ENCODE measurements around the gene GNAT2. TPM values are rescaled to one million over a fixed set of nuclear protein-coding genes. Genes with fewer than 3 reads are reported as not detected.

Gene GNAT2
- total and polyA plus RNA-seq, 7 donors = 0.10 TPM; not detected in 6

DNA sequence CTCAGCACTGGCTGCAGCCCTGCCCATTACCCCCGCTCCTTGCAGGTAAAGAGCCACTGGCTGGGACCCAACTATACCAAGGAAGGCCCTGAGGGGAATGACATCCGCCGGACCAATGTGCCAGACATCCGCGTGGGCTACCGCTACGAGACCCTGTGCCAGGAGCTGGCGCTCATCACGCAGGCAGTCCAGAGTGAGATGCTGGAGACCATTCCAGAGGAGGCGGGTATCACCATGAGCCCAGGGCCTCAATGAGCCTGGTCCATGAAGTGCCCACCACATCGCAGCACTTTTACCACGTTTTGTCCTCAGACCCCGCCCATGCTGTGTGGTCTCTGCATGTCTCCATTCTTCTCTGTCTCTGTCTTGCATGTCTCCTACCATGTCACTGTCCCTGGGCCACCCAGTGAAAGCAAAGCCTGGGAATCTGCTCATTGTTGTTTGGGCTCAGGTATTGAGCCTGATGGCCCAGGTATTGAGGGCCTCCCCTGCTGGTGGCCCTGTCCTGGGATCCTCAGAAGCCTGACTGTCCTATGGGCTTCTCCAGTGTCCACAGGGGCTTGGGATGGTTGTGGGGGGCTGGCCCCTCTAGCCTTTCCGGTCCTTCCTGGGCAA is 11.6 kb upstream of the GNAT2 start:
- intact Hi-C loops (cut with DNase I) = no loop called here
- no peak overlapping the region for H3K27ac ChIP-seq
- H3K4me3 ChIP-seq = no peak overlapping the region
- no peak for DNase-seq
- peaks cover 13 to 50% (median 31%) of the 10 kb centered on the region in 4 donors for H3K36me3 ChIP-seq
- H3K4me1 ChIP-seq = peaks cover 0 to 12% (median 9%) of the 10 kb centered on the region in 4 donors
- H3K27me3 ChIP-seq = no peaks in the 10 kb centered on the region
- TF ChIP-seq POLR2A (IDR thresholded peaks at IDR 0.05) = no peak
- TF ChIP-seq POLR2AphosphoS5 (IDR thresholded peaks at IDR 0.05) = no peak
- TF ChIP-seq, protein P1, sequence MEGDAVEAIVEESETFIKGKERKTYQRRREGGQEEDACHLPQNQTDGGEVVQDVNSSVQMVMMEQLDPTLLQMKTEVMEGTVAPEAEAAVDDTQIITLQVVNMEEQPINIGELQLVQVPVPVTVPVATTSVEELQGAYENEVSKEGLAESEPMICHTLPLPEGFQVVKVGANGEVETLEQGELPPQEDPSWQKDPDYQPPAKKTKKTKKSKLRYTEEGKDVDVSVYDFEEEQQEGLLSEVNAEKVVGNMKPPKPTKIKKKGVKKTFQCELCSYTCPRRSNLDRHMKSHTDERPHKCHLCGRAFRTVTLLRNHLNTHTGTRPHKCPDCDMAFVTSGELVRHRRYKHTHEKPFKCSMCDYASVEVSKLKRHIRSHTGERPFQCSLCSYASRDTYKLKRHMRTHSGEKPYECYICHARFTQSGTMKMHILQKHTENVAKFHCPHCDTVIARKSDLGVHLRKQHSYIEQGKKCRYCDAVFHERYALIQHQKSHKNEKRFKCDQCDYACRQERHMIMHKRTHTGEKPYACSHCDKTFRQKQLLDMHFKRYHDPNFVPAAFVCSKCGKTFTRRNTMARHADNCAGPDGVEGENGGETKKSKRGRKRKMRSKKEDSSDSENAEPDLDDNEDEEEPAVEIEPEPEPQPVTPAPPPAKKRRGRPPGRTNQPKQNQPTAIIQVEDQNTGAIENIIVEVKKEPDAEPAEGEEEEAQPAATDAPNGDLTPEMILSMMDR (IDR thresholded peaks at IDR 0.05) = no peak
- H3K9me3 ChIP-seq = no peaks in the 10 kb centered on the region
- 96 to 97% methylated on average over 14 of the region's 14 CpGs for WGBS, 2 donors

DNA sequence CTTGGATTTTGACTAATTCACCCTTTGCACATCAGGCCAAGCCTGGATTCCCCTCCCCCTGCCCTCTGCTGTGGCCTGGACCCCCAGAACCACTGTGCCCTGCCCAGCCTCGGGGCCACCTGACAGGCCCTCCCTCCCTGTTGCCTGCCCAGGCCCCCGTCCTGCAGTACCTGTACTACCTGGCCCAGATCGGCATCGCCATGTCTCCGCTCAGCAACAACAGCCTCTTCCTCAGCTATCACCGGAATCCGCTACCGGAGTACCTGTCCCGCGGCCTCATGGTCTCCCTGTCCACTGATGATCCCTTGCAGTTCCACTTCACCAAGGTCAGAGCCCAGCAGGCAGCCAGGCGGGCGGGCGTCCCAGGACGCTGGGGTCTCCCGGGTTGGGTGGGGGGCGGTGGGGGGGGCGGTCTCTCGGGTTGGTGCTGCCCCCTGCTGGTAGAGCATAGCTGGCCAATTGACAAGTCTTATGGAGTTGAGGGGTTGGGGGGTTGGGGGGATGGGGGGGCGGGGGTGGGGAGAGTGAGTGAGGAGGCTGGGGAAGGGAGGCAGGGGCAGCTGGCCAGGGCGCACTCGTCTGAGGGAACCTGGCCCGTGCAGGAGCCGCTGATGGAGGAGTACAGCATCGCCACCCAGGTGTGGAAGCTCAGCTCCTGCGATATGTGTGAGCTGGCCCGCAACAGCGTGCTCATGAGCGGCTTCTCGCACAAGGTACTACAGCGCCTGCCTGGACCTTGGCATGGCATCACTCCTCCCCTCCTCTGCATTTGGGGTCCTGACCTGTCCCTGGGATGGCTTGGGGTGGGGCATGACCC is 10.9 kb upstream of the GNAT2 start:
- 81 to 82% methylated on average over 30 of the region's 30 CpGs for WGBS, 2 donors
- intact Hi-C loops (cut with DNase I) = no loop called here
- Histone ChIP-seq H3K27me3 (no peaks in the 10 kb centered on the region), H3K4me3 (no peak overlapping the region), H3K27ac (no peak overlapping the region), H3K9me3 (no peaks in the 10 kb centered on the region), H3K4me1 (peaks cover 0 to 10% (median 3%) of the 10 kb centered on the region in 4 donors), H3K36me3 (peaks cover 13 to 50% (median 31%) of the 10 kb centered on the region in 4 donors)
- DNase-seq = no peak
- TF ChIP-seq EP300 (IDR thresholded peaks at IDR 0.05) (no peak), POLR2A (IDR thresholded peaks at IDR 0.05) (no peak)
- TF ChIP-seq, protein P1 (IDR thresholded peaks at IDR 0.05) = peak in 1 of 4 experiments; percentile 43

DNA sequence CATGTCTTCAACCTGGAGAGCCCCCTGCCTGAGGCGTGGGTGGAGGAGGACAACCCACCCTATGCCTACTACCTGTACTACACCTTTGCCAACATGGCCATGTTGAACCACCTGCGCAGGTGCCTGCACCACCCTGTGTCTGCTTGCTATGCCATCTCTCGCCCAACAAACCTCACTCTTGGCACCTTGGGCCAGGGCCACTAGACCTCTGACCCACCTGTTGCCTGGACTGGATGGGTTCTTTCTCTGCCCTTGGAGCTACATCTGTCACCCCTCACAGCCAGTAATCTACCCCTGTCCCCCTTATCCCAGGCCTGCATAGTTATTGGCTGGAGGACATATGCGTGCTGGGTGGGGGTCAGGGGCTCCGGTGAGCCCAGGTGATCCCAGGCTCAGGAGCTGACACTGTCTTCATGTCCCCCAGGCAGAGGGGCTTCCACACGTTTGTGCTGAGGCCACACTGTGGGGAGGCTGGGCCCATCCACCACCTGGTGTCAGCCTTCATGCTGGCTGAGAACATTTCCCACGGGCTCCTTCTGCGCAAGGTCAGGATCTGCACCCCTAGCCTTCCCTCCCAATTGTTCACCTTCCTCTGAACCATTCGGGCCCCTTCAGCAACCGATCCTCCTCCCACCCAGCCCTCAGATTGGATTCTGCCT is 10.1 kb upstream of the GNAT2 start:
- no peaks in the 10 kb centered on the region for H3K9me3 ChIP-seq
- DNase-seq = no peak
- WGBS, 2 donors = 93 to 95% methylated on average over 10 of the region's 10 CpGs
- peaks cover 13 to 50% (median 31%) of the 10 kb centered on the region in 4 donors for H3K36me3 ChIP-seq
- TF ChIP-seq, protein P1 (IDR thresholded peaks at IDR 0.05) = no peak
- TF ChIP-seq POLR2AphosphoS5 (IDR thresholded peaks at IDR 0.05) = no peak
- TF ChIP-seq POLR2A (IDR thresholded peaks at IDR 0.05) = no peak
- TF ChIP-seq EP300 (IDR thresholded peaks at IDR 0.05) = no peak
- intact Hi-C loops (cut with DNase I) = no loop called here
- no peak overlapping the region for H3K27ac ChIP-seq
- H3K27me3 ChIP-seq = no peaks in the 10 kb centered on the region
- peaks cover 0 to 14% (median 9%) of the 10 kb centered on the region in 4 donors for H3K4me1 ChIP-seq
- no peak overlapping the region for H3K4me3 ChIP-seq

DNA sequence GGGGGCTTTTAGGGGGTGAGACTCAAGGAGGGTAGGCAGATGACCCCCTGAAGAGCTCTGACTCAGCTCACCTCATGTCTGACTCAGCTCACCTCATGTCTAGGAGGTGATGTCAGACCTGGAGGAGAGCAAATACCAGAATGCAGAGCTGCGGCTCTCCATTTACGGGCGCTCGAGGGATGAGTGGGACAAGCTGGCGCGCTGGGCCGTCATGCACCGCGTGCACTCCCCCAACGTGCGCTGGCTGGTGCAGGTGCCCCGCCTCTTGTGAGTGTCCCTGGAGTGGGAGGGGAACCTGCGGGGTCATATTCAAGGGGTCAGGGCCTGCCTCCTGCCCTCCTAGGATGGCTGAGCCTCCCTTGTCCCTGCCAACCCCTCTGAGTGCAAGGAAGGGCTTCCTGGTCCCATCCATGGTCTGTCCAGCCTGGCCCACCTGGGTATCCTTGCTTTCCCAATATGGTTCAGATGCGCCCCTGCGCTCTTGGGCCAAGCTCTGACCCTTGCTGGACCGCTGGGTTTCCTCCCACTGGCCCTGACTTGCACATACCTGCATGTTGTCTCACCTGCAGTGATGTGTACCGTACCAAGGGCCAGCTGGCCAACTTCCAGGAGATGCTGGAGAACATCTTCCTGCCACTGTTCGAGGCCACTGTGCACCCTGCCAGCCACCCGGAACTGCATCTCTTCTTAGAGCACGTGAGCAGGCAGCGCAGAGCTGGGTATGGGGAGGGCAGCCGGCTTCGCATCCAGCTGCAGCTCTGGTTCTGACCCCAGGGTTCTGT is 9.3 kb upstream of the GNAT2 start:
- no peak for DNase-seq
- H3K36me3 ChIP-seq = peaks cover 13 to 50% (median 31%) of the 10 kb centered on the region in 4 donors
- no peak overlapping the region for H3K4me3 ChIP-seq
- intact Hi-C loops (cut with DNase I) = no loop called here
- H3K4me1 ChIP-seq = peaks cover 0 to 21% (median 16%) of the 10 kb centered on the region in 4 donors
- H3K27me3 ChIP-seq = no peaks in the 10 kb centered on the region
- H3K27ac ChIP-seq = no peak overlapping the region
- 85 to 92% methylated on average over 23 of the region's 23 CpGs for WGBS, 2 donors
- H3K9me3 ChIP-seq = no peaks in the 10 kb centered on the region
- TF ChIP-seq POLR2AphosphoS5 (IDR thresholded peaks at IDR 0.05) = no peak
- TF ChIP-seq, protein P1 (IDR thresholded peaks at IDR 0.05) = no peak
- no peak for TF ChIP-seq POLR2A (IDR thresholded peaks at IDR 0.05)
- no peak for TF ChIP-seq EP300 (IDR thresholded peaks at IDR 0.05)
